A673 (cell line): Measurements from ENCODE around the gene ST6GAL2. TPM values are rescaled to one million over a fixed set of nuclear protein-coding genes. Genes with fewer than 3 reads are reported as not detected.

Source experiments
- BruUV-seq: library from RNA; stranded (reverse); fragments of 400-500 nt; replicated peaks from 2 replicates; lab custom pipeline; 2021; lab: Mats Ljungman, UMichigan
- CTCF ChIA-PET: fragments of 300-600 bp; sonication (Branson Sonifier 250); formaldehyde crosslinking; loops from one replicate; lab custom pipeline; 2022; ENCODE audit warnings: antibody characterized with exemption; lab: Charles Lee
- POLR2A ChIA-PET: fragments of 300-600 bp; sonication (Branson Sonifier 250); formaldehyde crosslinking; loops from one replicate; lab custom pipeline; 2022; ENCODE audit warnings: antibody characterized with exemption; ENCODE audit not compliant: low non-redundant PET; lab: Charles Lee
- DNase-seq: peaks from one replicate; pipeline ENCODE4 v3.0.0-alpha.2; 2015; ENCODE audit warnings: low spot score
- H3K27ac ChIP-seq: fragments of 200-600 bp; sonication (generic); 2 replicates; pipeline ENCODE4 v1.5.1; 2016; ENCODE audit warnings: mixed run types, low read depth, mild to moderate bottlenecking, mixed read lengths, antibody characterized with exemption, low read length; ENCODE audit not compliant: poor library complexity, severe bottlenecking
- H3K27me3 ChIP-seq: fragments of 200-600 bp; sonication (generic); replicated peaks from 2 replicates; pipeline ENCODE4 v1.6.1; 2017; ENCODE audit warnings: mixed run types, low read depth, mild to moderate bottlenecking, mixed read lengths, antibody characterized with exemption, low read length; ENCODE audit not compliant: insufficient read depth, poor library complexity
- H3K36me3 ChIP-seq: fragments of 200-600 bp; sonication (generic); 2 replicates; pipeline ENCODE4 v1.6.1; 2016; ENCODE audit warnings: mixed run types, mild to moderate bottlenecking, mixed read lengths, antibody characterized with exemption, low read length; ENCODE audit not compliant: insufficient read depth, poor library complexity, severe bottlenecking
- H3K4me1 ChIP-seq: fragments of 200-600 bp; sonication (generic); 2 replicates; pipeline ENCODE4 v1.6.1; 2017; ENCODE audit warnings: mixed run types, mild to moderate bottlenecking, mixed read lengths, antibody characterized with exemption, low read length; ENCODE audit not compliant: insufficient read depth, poor library complexity, severe bottlenecking
- H3K4me3 ChIP-seq: fragments of 200-600 bp; sonication (generic); 2 replicates; pipeline ENCODE4 v1.5.1; 2016; ENCODE audit warnings: low read depth, mixed run types, mild to moderate bottlenecking, mixed read lengths, low read length; ENCODE audit not compliant: poor library complexity, severe bottlenecking
- H3K9me3 ChIP-seq: fragments of 200-600 bp; sonication (generic); 2 replicates; pipeline ENCODE4 v1.6.1; 2016; ENCODE audit warnings: mixed run types, low read depth, mild to moderate bottlenecking, mixed read lengths, antibody characterized with exemption, low read length; ENCODE audit not compliant: poor library complexity, severe bottlenecking
- CTCF ChIP-seq: fragments of 300-800, 200-600 bp; sonication (generic); conservative IDR thresholded peaks from 2 replicates; pipeline ENCODE4 v1.5.1; 2017; ENCODE audit warnings: low read depth, mild to moderate bottlenecking, antibody characterized with exemption, low read length, moderate library complexity, mixed read lengths
- EZH2 ChIP-seq: fragments of 200-600 bp; sonication (generic); IDR thresholded peaks from 2 replicates; pipeline ENCODE4 v1.6.1; 2017; ENCODE audit warnings: borderline replicate concordance, low read depth, mild to moderate bottlenecking, mixed read lengths, antibody characterized with exemption, low read length; ENCODE audit not compliant: poor library complexity, severe bottlenecking
- intact Hi-C: fragments of 100-400 bp; cut with micrococcal nuclease; formaldehyde crosslinking; loops from one replicate; pipeline ENCODE4 v1.10.0; 2022; ENCODE audit not compliant: unreplicated experiment
- total RNA-seq: library from RNA; stranded (reverse); gene quantifications from 2 replicates; pipeline ENCODE4 v1.2.3, GENCODE V29; 2021

Gene ST6GAL2
- total RNA-seq, 1 experiment from 2014 or later: 0.56 TPM

GRCh38 chr2:106882673-106883072 lies 3.3 kb downstream of the ST6GAL2 start:
- no TSS peak for BruUV-seq
- Histone ChIP-seq H3K9me3 (no peaks in the 10 kb centered on the region), H3K4me3 (no peak overlapping the region), H3K27ac (no peak overlapping the region), H3K27me3 (peaks cover 33% of the 10 kb centered on the region), H3K36me3 (no peaks in the 10 kb centered on the region), H3K4me1 (no peaks in the 10 kb centered on the region)
- CTCF ChIA-PET: no interaction called here
- DNase-seq: no peak
- no peak for TF ChIP-seq EZH2
- POLR2A ChIA-PET: no interaction called here
- intact Hi-C loops: no loop called here

- TF ChIP-seq CTCF (no peak), EZH2 (no peak)
- no peak overlapping the region for H3K4me3 ChIP-seq
- ChIA-PET CTCF (no interaction called here), POLR2A (no interaction called here)
- no peaks in the 10 kb centered on the region for H3K27me3 ChIP-seq
- intact Hi-C loops: no loop called here
- H3K9me3 ChIP-seq: no peaks in the 10 kb centered on the region
- H3K36me3 ChIP-seq: no peaks in the 10 kb centered on the region
- DNase-seq: no peak
- no peaks in the 10 kb centered on the region for H3K4me1 ChIP-seq
- no TSS peak for BruUV-seq
- H3K27ac ChIP-seq: no peak overlapping the region
These were observed 7.8 kb downstream of the ST6GAL2 start for GRCh38 chr2:106878206-106878605.

- Histone ChIP-seq H3K4me1 (no peaks in the 10 kb centered on the region), H3K4me3 (no peak overlapping the region), H3K9me3 (no peaks in the 10 kb centered on the region), H3K36me3 (no peaks in the 10 kb centered on the region), H3K27ac (no peak overlapping the region), H3K27me3 (no peaks in the 10 kb centered on the region)
- no peak for DNase-seq
- ChIA-PET POLR2A (no interaction called here), CTCF (no interaction called here)
- no TSS peak for BruUV-seq
- TF ChIP-seq EZH2: no peak
- TF ChIP-seq CTCF: no peak
- intact Hi-C loops: no loop called here
These were observed 9.3 kb downstream of the ST6GAL2 start for GRCh38 chr2:106876699-106877098.

GRCh38 chr2:106869512-106870275 lies 16.3 kb downstream of the ST6GAL2 start:
- H3K4me3 ChIP-seq: no peak overlapping the region
- H3K27me3 ChIP-seq: no peaks in the 10 kb centered on the region
- H3K9me3 ChIP-seq: no peaks in the 10 kb centered on the region
- BruUV-seq: no TSS peak
- no peak for DNase-seq
- H3K4me1 ChIP-seq: no peaks in the 10 kb centered on the region
- no peak overlapping the region for H3K27ac ChIP-seq
- TF ChIP-seq CTCF: no peak
- TF ChIP-seq EZH2: no peak
- intact Hi-C loops: no loop called here
- H3K36me3 ChIP-seq: no peaks in the 10 kb centered on the region
- ChIA-PET CTCF (no interaction called here), POLR2A (no interaction called here)
